DMS114 treated with DMSO at 0.1 percent for 48 hours (cell line): ENCODE results near the gene HNRNPLL.
"Not testable (repeated sequence)": the region's sequence is repeated elsewhere in the genome, so short reads cannot be mapped to it uniquely, and the experiment has no call there.

Experiments
- DNase-seq: peaks from one replicate; lab custom pipeline; 2025; ENCODE audit not compliant: unreplicated experiment; lab: John Stamatoyannopoulos, UW

Gene HNRNPLL

GRCh38 chr2:38620282-38620977 is 17.7 kb upstream of the HNRNPLL start:
- no peak for DNase-seq

- no peak for DNase-seq
Measured at GRCh38 chr2:38619458-38620164, 16.9 kb upstream of the HNRNPLL start.

GRCh38 chr2:38617301-38617700 is 14.6 kb upstream of the HNRNPLL start:
- no peak for DNase-seq

- no peak for DNase-seq
Measured at GRCh38 chr2:38615237-38615636, 12.5 kb upstream of the HNRNPLL start.

GRCh38 chr2:38613849-38614213 is 11.1 kb upstream of the HNRNPLL start:
- DNase-seq = no peak

- no peak for DNase-seq
Measured at GRCh38 chr2:38613126-38613848, 10.6 kb upstream of the HNRNPLL start.

GRCh38 chr2:38610851-38611801 is 8.4 kb upstream of the HNRNPLL start:
- no peak for DNase-seq

- DNase-seq = not testable (repeated sequence)
Measured at GRCh38 chr2:38609246-38609645, 6.5 kb upstream of the HNRNPLL start.

- no peak for DNase-seq
Measured at GRCh38 chr2:38608755-38609154, 6.0 kb upstream of the HNRNPLL start.

GRCh38 chr2:38605298-38605830 is 2.6 kb upstream of the HNRNPLL start:
- DNase-seq = no peak

- peak; percentile 78 for DNase-seq
Measured at GRCh38 chr2:38603402-38604290, 918 bp upstream of the HNRNPLL start.

GRCh38 chr2:38602136-38602731 is 494 bp downstream of the HNRNPLL start:
- DNase-seq = no peak

GRCh38 chr2:38601463-38602135 is 1.1 kb downstream of the HNRNPLL start:
- peak; percentile 11 for DNase-seq

- no peak for DNase-seq
Measured at GRCh38 chr2:38600921-38601455, 1.7 kb downstream of the HNRNPLL start.

GRCh38 chr2:38600242-38600891 is 2.4 kb downstream of the HNRNPLL start:
- no peak for DNase-seq

- no peak for DNase-seq
Measured at GRCh38 chr2:38599706-38600105, 3.0 kb downstream of the HNRNPLL start.

GRCh38 chr2:38598991-38599295 is 3.8 kb downstream of the HNRNPLL start:
- no peak for DNase-seq
